HCT116 (cell line): Measurements from ENCODE around the gene MAPK4. TPM values are rescaled to one million over a fixed set of nuclear protein-coding genes. Genes with fewer than 3 reads are reported as not detected.

Source experiments
- ATAC-seq: fragments of 200-7000 bp; cut with Tn5 transposase; 2 replicates; pipeline ENCODE4 v1.9.1; 2020; ENCODE audit warnings: mild to moderate bottlenecking, moderate library complexity
- BruUV-seq: library from RNA; stranded (reverse); fragments of 400-500 nt; replicated peaks from 2 replicates; lab custom pipeline; 2021; lab: Mats Ljungman, UMichigan
- CTCF ChIA-PET: fragments of 300-600 bp; sonication (Branson Sonifier 250); formaldehyde crosslinking; loops from one replicate; lab custom pipeline; 2021; ENCODE audit warnings: antibody characterized with exemption; lab: Charles Lee
- POLR2A ChIA-PET: fragments of 300-600, 350-600 bp; sonication (Branson Sonifier 250); formaldehyde crosslinking; loops from one replicate; lab custom pipeline; 2021; ENCODE audit warnings: antibody characterized with exemption; lab: Charles Lee
- RAD21 ChIA-PET, 2 experiments: fragments of 300-600 bp; sonication (Branson Sonifier 250); formaldehyde crosslinking; loops; one replicate each; lab custom pipeline; 2023; ENCODE audit warnings: low total read pairs in 2 of 2; ENCODE audit not compliant: uncharacterized antibody in 2 of 2, unreplicated experiment in 2 of 2, low non-redundant PET in 1 of 2; lab: Charles Lee
- DNase-seq: peaks from one replicate; pipeline ENCODE4 v3.0.0-alpha.2; 2010; ENCODE audit warnings: low read depth, low spot score
- H2AFZ ChIP-seq: fragments of 200-600 bp; shearing (Covaris generic), sonication (generic); 2 replicates; pipeline ENCODE4 v1.6.1; 2017; ENCODE audit warnings: low read depth, mixed run types, mixed read lengths, antibody characterized with exemption, low read length; ENCODE audit not compliant: poor library complexity, severe bottlenecking
- H3K27ac ChIP-seq: 2 replicates; pipeline ENCODE4 v1.5.1; 2012; ENCODE audit warnings: low read depth, low read length
- H3K27me3 ChIP-seq: fragments of 200-600 bp; sonication (generic); 2 replicates; pipeline ENCODE4 v1.6.1; 2016; ENCODE audit warnings: mixed run types, low read length, mixed read lengths; ENCODE audit not compliant: insufficient read depth
- H3K36me3 ChIP-seq, 2 experiments: fragments of 200-500 bp in 1 of 2; fragments of 200-600 bp in 1 of 2; sonication (Bioruptor generic) in 1 of 2; sonication (generic) in 1 of 2; 2 replicates each; pipeline versions ENCODE4 v1.5.1 to v1.6.1; 2014 to 2016; ENCODE audit warnings: low read length in 2 of 2, inconsistent platforms in 1 of 2, mixed read lengths in 1 of 2, mixed run types in 1 of 2; ENCODE audit not compliant: insufficient read depth in 2 of 2, control insufficient read depth in 1 of 2
- H3K4me1 ChIP-seq, 2 experiments: fragments of 200-600 bp in 1 of 2; sonication (generic) in 1 of 2; 2 replicates each; pipeline versions ENCODE4 v1.5.1 to v1.6.1; 2012 to 2017; ENCODE audit warnings: low read length in 2 of 2, inconsistent platforms in 1 of 2, mild to moderate bottlenecking in 1 of 2, mixed read lengths in 1 of 2, mixed run types in 1 of 2, moderate library complexity in 1 of 2; ENCODE audit not compliant: insufficient read depth in 2 of 2, control insufficient read depth in 1 of 2
- H3K4me2 ChIP-seq: fragments of 200-600 bp; sonication (generic); 2 replicates; pipeline ENCODE4 v1.6.1; 2017; ENCODE audit warnings: mixed run types, low read length, mixed read lengths
- H3K4me3 ChIP-seq, 2 experiments: fragments of 200-600 bp in 1 of 2; sonication (generic) in 1 of 2; replicated peaks in 1 of 2; 2 replicates each; pipeline ENCODE4 v1.5.1; 2011 to 2016; ENCODE audit warnings: low read length in 2 of 2, control low read depth in 1 of 2, low read depth in 1 of 2, mild to moderate bottlenecking in 1 of 2, mixed read lengths in 1 of 2, mixed run types in 1 of 2
- H3K79me2 ChIP-seq: fragments of 200-600 bp; sonication (generic); 2 replicates; pipeline ENCODE4 v1.6.1; 2017; ENCODE audit warnings: mild to moderate bottlenecking, mixed run types, low read length, moderate library complexity, mixed read lengths; ENCODE audit not compliant: insufficient read depth
- H3K9ac ChIP-seq: fragments of 200-600 bp; sonication (generic); 2 replicates; pipeline ENCODE4 v1.6.1; 2016; ENCODE audit warnings: low read length, mixed read lengths
- H3K9me2 ChIP-seq: fragments of 200-600 bp; sonication (generic), shearing (Covaris generic); 2 replicates; pipeline ENCODE4 v1.6.1; 2017; ENCODE audit warnings: mixed run types, mild to moderate bottlenecking, moderate library complexity; ENCODE audit not compliant: insufficient read depth
- H3K9me3 ChIP-seq, 2 experiments: fragments of 200-500 bp in 1 of 2; fragments of 200-600 bp in 1 of 2; sonication (Bioruptor generic) in 1 of 2; sonication (generic) in 1 of 2; 2 replicates each; pipeline ENCODE4 v1.6.1; 2014 to 2017; ENCODE audit warnings: low read length in 2 of 2, mixed read lengths in 2 of 2, inconsistent platforms in 1 of 2, low read depth in 1 of 2, mild to moderate bottlenecking in 1 of 2, mixed run types in 1 of 2, moderate library complexity in 1 of 2; ENCODE audit not compliant: control insufficient read depth in 1 of 2, insufficient read depth in 1 of 2
- H4K20me1 ChIP-seq: fragments of 200-600 bp; sonication (generic), shearing (Covaris generic); 2 replicates; pipeline ENCODE4 v1.6.1; 2017; ENCODE audit warnings: mixed run types, mild to moderate bottlenecking, moderate library complexity; ENCODE audit not compliant: insufficient read depth
- CBX3 ChIP-seq: IDR thresholded peaks from 2 replicates; pipeline ENCODE4 v1.6.1; 2012; ENCODE audit warnings: low read depth
- CEBPB ChIP-seq: IDR thresholded peaks from 2 replicates; pipeline ENCODE4 v1.6.1; 2012; ENCODE audit warnings: low read depth
- EZH2 ChIP-seq: fragments of 200-600 bp; sonication (generic); IDR thresholded peaks from 2 replicates; pipeline ENCODE4 v1.6.1; 2017; ENCODE audit warnings: antibody characterized with exemption, mixed run types
- FOSL1 ChIP-seq: IDR thresholded peaks from 2 replicates; pipeline ENCODE4 v1.6.1; 2012; ENCODE audit warnings: low read depth
- MAX ChIP-seq: IDR thresholded peaks from 2 replicates; pipeline ENCODE4 v1.6.1; 2012
- POLR2AphosphoS5 ChIP-seq: IDR thresholded peaks from 2 replicates; pipeline ENCODE4 v1.6.1; 2011; ENCODE audit warnings: mild to moderate bottlenecking, low read depth, low read length, moderate library complexity
- RAD21 ChIP-seq: IDR thresholded peaks from 2 replicates; pipeline ENCODE4 v1.6.1; 2012; ENCODE audit warnings: low read depth, mild to moderate bottlenecking
- REST ChIP-seq: IDR thresholded peaks from 2 replicates; pipeline ENCODE4 v1.6.1; 2012; ENCODE audit warnings: low read depth
- SIN3A ChIP-seq: IDR thresholded peaks from 2 replicates; pipeline ENCODE4 v1.6.1; 2012; ENCODE audit warnings: low read depth
- SP1 ChIP-seq: IDR thresholded peaks from 2 replicates; pipeline ENCODE4 v1.6.1; 2012; ENCODE audit warnings: low read depth
- SRF ChIP-seq: IDR thresholded peaks from 2 replicates; pipeline ENCODE4 v1.6.1; 2012; ENCODE audit warnings: low read depth
- ZFX ChIP-seq: fragments of 450-650 bp; IDR thresholded peaks from 2 replicates; pipeline ENCODE4 v1.6.1; 2017
- intact Hi-C: fragments of 100-400 bp; cut with micrococcal nuclease; formaldehyde crosslinking; loops from 2 replicates; pipeline ENCODE4 v1.10.0; 2022
- total RNA-seq: library from RNA; stranded (reverse); gene quantifications from one replicate; pipeline ENCODE4 v1.2.1, GENCODE V29; 2021; ENCODE audit not compliant: unreplicated experiment
- TF ChIP-seq, protein P1 (sequence below), 3 experiments: fragments of 200-600 bp in 1 of 3; sonication (generic) in 1 of 3; IDR thresholded peaks in 2 of 3; conservative IDR thresholded peaks in 1 of 3; 2 replicates each; pipeline ENCODE4 v1.5.1; 2012 to 2017; ENCODE audit warnings: low read depth in 2 of 3, low read length in 2 of 3, antibody characterized with exemption in 1 of 3, borderline replicate concordance in 1 of 3, control low read depth in 1 of 3, mild to moderate bottlenecking in 1 of 3, mixed read lengths in 1 of 3, mixed run types in 1 of 3, moderate library complexity in 1 of 3; ENCODE audit not compliant: insufficient read depth in 1 of 3

Gene MAPK4
- total RNA-seq, 1 experiment from 2014 or later = 0.89 TPM

GRCh38 chr18:50659091-50660003, 99.5 kb downstream of the MAPK4 start:
- Histone ChIP-seq H3K36me3 (no peaks in the 10 kb centered on the region), H3K9me3 (peaks cover 0 to 5% of the 10 kb centered on the region in 2 experiments; a peak in 1 of 4 replicates), H3K4me3 (no peak overlapping the region), H3K4me2 (peak overlapping the region; percentile 5; the same call in 1 of the 2 replicates), H3K79me2 (no peaks in the 10 kb centered on the region), H3K9ac (no peak overlapping the region), H4K20me1 (no peaks in the 10 kb centered on the region), H2AFZ (no peak overlapping the region), H3K27ac (no peak overlapping the region), H3K9me2 (no peaks in the 10 kb centered on the region), H3K27me3 (no peaks in the 10 kb centered on the region), H3K4me1 (peaks cover 0 to 11% of the 10 kb centered on the region in 2 experiments; a peak in 2 of 4 replicates)
- no peak for TF ChIP-seq SRF
- TF ChIP-seq, protein P1, sequence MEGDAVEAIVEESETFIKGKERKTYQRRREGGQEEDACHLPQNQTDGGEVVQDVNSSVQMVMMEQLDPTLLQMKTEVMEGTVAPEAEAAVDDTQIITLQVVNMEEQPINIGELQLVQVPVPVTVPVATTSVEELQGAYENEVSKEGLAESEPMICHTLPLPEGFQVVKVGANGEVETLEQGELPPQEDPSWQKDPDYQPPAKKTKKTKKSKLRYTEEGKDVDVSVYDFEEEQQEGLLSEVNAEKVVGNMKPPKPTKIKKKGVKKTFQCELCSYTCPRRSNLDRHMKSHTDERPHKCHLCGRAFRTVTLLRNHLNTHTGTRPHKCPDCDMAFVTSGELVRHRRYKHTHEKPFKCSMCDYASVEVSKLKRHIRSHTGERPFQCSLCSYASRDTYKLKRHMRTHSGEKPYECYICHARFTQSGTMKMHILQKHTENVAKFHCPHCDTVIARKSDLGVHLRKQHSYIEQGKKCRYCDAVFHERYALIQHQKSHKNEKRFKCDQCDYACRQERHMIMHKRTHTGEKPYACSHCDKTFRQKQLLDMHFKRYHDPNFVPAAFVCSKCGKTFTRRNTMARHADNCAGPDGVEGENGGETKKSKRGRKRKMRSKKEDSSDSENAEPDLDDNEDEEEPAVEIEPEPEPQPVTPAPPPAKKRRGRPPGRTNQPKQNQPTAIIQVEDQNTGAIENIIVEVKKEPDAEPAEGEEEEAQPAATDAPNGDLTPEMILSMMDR (IDR thresholded peaks at IDR 0.05 in 2 of 3, conservative IDR thresholded peaks at IDR 0.05 in 1 of 3; ENCODE audit: borderline replicate concordance in 1 of 3, insufficient read depth in 1 of 3, low read depth in 2 of 3, low read length in 2 of 3) = peak; percentile 17 to 32 (median 32); a peak in 4 of 6 replicates
- peak; percentile 20; the same call in 1 of the 2 replicates for TF ChIP-seq RAD21
- intact Hi-C loops = no loop called here
- BruUV-seq = no TSS peak
- CTCF ChIA-PET = no interaction called here
- POLR2A ChIA-PET = no interaction called here
- ATAC-seq = peak; percentile 92
- RAD21 ChIA-PET = no interaction called here
- peak; percentile 26 for DNase-seq

GRCh38 chr18:50661013-50661412, 101.1 kb downstream of the MAPK4 start:
- CTCF ChIA-PET = no interaction called here

More at GRCh38 chr18:50661013-50661412, 101.1 kb downstream of the MAPK4 start:
- Histone ChIP-seq H3K27ac (no peak overlapping the region), H3K4me2 (no peak overlapping the region), H3K79me2 (no peaks in the 10 kb centered on the region), H3K9me3 (peaks cover 0 to 5% of the 10 kb centered on the region in 2 experiments; a peak in 1 of 4 replicates), H4K20me1 (no peaks in the 10 kb centered on the region), H3K27me3 (no peaks in the 10 kb centered on the region), H3K4me1 (peaks cover 0 to 11% of the 10 kb centered on the region in 2 experiments; a peak in 2 of 4 replicates), H3K4me3 (no peak overlapping the region), H3K9ac (no peak overlapping the region), H3K9me2 (no peaks in the 10 kb centered on the region), H3K36me3 (no peaks in the 10 kb centered on the region), H2AFZ (no peak overlapping the region)
- RAD21 ChIA-PET = no interaction called here
- ATAC-seq (no peak), DNase-seq (no peak)
- TF ChIP-seq FOSL1 = no peak
- TF ChIP-seq POLR2AphosphoS5 = no peak
- no peak for TF ChIP-seq SRF
- no peak for TF ChIP-seq REST
- no peak for TF ChIP-seq CEBPB
- TF ChIP-seq MAX = no peak
- TF ChIP-seq SIN3A = no peak
- TF ChIP-seq SP1 = no peak
- TF ChIP-seq CBX3 = no peak
- no peak for TF ChIP-seq ZFX
- TF ChIP-seq EZH2 = no peak
- POLR2A ChIA-PET = no interaction called here
- no TSS peak for BruUV-seq
- intact Hi-C loops = no loop called here
